ENCODE data around the gene RSU1.

GRCh38 chr10:16794005-16794404, 23.2 kb downstream of the RSU1 start:
- TF ChIP-seq CTCF (IDR thresholded peaks at IDR 0.05; ENCODE audit: extremely low read depth in 1 of 2, insufficient read depth in 1 of 2, low read depth in 1 of 2, low read length in 2 of 2): no peak
- TF ChIP-seq POLR2A (IDR thresholded peaks at IDR 0.05; ENCODE audit: low read depth, low read length): no peak
- TF ChIP-seq JUN (IDR thresholded peaks at IDR 0.05; ENCODE audit: borderline replicate concordance, insufficient read depth, insufficient read length, low read depth): no peak
- TF ChIP-seq MAX (IDR thresholded peaks at IDR 0.05; ENCODE audit: insufficient read depth, insufficient read length): no peak
- TF ChIP-seq EZH2 (IDR thresholded peaks at IDR 0.05; ENCODE audit: borderline replicate concordance, low read depth, low read length, severe bottlenecking): no peak
